Inflammatory macrophage treated with lipopolysaccharide for 1 hour (primary cell): Measurements from ENCODE around the gene DHX30.
"Not testable (repeated sequence)": the region's sequence is repeated elsewhere in the genome, so short reads cannot be mapped to it uniquely, and the experiment has no call there.

Experiments used
- DNase-seq, 2 donors: peaks; one replicate each; pipeline ENCODE4 v3.0.0-alpha.2; 2020 to 2022

Gene DHX30, protein sequence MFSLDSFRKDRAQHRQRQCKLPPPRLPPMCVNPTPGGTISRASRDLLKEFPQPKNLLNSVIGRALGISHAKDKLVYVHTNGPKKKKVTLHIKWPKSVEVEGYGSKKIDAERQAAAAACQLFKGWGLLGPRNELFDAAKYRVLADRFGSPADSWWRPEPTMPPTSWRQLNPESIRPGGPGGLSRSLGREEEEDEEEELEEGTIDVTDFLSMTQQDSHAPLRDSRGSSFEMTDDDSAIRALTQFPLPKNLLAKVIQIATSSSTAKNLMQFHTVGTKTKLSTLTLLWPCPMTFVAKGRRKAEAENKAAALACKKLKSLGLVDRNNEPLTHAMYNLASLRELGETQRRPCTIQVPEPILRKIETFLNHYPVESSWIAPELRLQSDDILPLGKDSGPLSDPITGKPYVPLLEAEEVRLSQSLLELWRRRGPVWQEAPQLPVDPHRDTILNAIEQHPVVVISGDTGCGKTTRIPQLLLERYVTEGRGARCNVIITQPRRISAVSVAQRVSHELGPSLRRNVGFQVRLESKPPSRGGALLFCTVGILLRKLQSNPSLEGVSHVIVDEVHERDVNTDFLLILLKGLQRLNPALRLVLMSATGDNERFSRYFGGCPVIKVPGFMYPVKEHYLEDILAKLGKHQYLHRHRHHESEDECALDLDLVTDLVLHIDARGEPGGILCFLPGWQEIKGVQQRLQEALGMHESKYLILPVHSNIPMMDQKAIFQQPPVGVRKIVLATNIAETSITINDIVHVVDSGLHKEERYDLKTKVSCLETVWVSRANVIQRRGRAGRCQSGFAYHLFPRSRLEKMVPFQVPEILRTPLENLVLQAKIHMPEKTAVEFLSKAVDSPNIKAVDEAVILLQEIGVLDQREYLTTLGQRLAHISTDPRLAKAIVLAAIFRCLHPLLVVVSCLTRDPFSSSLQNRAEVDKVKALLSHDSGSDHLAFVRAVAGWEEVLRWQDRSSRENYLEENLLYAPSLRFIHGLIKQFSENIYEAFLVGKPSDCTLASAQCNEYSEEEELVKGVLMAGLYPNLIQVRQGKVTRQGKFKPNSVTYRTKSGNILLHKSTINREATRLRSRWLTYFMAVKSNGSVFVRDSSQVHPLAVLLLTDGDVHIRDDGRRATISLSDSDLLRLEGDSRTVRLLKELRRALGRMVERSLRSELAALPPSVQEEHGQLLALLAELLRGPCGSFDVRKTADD

DNA sequence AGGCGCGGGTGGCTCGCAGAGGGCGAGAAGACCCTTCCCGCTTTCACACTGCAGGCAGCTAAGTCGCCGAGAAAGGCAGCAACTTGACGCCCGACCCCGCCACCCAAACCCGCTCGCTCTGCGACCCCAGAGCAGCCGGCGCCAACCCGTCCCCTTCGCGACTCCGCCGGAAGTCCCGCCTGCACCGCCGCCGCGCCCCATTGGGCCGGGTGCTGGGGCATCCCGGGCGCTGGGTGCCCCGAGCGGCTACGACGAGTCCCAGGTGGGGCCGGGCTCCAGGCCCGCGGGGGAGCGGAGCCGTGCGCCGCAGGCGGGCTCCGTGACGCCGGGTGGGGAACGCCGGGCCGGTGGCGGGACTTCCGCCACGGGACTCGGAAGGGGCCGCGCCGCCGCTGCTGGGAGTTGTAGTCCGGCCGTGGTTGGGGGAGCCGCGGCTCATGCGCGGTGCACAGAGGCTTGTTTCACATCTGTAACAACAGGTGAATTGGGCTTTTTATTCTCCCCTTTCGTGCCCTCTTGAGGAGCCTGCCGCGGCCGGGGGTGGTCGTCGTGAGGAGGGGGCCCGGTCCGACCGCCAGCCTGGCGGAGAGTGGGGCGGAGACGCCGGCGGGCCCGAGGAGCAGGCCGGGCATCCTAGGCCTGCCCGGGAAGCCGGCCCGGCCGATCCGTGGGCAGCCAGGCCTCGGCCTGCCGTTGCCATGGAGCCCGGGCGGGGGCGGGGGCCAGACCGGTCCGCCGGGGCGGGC lies at the start of gene DHX30:
TSS of gene DHX30 (plus strand) at position 405 of the 746 bp plus-strand sequence. CDS start 7,546 bp downstream, outside the sequence.
- peak; percentile 86 to 94 for DNase-seq

DNA sequence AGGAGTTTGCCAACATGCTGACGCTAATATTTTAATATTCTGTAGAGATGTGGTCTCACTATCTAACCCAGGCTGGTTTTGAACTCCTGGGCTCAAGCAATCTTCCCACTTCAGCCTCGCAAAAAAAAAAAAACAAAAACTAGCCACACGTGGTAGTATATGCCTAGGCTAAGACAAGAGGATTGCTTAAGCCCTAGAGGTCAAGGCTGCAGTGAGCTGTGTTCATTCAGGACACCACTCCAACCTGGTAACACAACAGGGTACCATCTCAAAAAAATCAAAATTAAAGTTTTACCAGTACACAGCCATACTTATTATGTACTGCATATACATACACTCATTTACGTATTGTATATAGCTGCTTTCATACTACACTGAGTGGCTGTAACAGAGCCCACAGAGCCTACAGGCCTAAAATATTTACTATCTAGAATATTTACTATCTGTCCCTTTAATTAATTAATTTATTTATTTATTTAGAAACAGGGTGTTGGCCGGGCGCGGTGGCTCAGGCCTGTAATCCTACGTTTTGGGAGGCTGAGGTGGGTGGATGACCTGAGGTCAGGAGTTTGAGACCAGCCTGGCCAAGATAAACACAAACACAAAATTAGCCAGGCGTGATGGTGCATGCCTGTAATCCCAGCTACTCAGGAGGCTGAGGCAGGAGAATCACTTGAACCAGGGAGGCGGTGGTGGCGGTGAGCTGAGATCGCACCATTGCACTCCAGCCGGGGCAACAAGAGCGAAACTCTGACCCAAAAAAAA lies 44.5 kb upstream of the DHX30 start:
- no peak for DNase-seq

DNA sequence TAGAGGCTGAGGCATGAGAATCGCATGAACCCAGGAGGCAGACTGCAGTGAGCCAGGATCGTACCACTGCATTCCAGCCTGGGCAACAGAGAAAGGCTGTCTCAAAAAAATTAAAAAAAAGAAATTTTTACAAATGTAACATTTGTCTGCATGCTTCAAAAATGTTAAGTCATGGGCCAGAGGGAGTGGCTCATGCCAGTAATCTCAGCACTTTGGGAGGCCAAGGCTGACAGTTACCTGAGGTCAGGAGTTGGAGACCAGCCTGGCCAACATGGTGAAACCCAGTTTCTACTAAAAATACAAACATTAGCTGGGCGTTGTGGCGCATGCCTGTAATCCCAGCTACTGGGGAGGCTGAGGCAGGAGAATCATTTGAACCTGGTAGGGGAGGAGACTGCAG lies 42.7 kb upstream of the DHX30 start:
- DNase-seq = not testable (repeated sequence)

DNA sequence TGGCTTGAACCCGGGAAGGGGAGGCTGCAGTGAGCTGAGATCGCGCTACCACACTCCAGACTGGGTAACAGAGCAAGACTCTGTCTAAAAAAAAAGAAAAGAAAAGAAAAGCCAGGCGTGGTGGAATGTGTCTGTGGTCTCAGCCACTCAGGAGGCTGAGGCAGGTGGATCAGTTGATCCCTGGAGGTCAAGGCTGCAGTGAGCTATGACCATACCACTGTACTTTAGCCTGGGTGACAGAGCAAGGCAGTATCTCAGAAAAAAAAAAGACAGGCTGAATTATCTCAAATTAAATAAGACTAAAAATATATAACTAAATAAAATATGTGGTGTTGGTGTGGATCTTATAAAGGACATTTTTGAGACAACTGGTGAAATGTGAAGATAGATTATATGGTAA lies 41.9 kb upstream of the DHX30 start:
- DNase-seq = no peak

DNA sequence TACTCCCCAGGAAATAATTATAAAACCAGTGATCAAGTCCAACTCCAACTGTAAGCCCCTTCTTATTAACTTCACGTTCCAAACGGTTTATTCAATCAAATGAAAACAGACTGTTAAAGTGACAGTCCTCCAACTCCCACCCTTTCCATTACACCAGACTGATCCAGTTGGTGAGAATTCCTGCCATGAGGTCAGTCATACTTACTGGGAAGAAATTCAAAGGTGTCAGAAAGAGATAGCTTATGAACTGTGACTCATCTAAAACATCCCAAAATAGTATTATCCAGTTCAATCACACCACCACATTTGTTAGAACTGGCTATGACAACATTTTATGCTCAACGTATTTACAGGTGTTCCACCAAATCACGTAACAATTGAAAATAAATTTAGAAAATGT lies 40.7 kb upstream of the DHX30 start:
- no peak for DNase-seq

DNA sequence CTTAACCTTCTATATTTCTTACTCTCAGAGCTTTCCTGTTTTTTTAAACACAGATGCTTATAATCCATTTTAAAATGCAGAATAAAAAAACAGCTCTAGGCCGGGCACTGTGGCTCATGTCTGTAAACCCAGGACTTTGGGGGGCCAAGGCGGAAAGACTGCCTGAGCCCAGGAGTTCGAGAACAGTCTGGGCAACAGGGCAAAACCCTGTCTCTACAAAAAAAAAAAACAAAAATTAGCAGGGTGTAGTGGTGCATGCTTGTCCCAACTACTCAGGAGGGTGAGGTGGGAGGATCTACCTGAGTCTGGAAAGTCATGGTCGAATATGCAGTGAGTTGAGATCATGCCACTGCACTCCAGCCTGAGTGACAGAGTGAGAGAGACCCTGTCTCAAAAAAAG lies 36.8 kb upstream of the DHX30 start:
- DNase-seq = no peak

DNA sequence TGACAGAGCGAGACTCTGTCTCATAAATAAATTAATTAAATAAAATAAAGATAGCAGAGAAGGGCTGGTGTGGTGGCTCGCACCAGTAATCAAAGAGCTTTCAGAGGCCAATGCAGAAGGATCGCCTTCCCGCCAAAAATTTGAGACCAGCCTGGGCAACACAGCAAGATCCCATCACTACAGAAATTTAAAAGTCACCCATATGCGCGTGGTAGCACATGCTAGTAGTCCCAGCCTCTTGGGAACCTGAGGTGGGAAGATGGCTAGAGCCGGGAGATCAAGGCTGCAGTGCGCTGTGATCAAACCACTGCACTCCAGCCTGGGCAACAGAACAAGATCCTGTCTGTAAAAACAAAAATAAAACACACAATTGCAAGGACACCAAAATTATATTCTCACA lies 30.9 kb upstream of the DHX30 start:
- DNase-seq = no peak

DNA sequence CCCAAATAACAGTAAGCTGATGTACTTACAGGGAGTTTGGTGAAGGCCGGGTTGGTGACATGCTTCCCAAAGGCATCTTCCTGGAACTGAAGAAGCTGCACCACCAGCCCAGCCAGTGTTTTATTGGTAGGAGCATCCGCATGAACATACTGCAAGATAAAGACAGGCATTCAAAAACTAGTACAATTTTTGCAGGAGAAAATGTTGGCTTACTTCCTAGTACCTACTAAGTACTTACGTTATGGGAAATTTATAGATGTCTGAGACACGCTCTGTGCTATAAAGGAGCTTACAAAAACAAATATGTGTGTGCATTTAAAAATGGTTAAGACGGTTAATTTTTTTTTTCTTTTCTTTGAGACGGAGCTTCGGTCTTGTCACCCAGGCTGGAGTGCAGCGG lies 30.1 kb upstream of the DHX30 start:
- no peak for DNase-seq

DNA sequence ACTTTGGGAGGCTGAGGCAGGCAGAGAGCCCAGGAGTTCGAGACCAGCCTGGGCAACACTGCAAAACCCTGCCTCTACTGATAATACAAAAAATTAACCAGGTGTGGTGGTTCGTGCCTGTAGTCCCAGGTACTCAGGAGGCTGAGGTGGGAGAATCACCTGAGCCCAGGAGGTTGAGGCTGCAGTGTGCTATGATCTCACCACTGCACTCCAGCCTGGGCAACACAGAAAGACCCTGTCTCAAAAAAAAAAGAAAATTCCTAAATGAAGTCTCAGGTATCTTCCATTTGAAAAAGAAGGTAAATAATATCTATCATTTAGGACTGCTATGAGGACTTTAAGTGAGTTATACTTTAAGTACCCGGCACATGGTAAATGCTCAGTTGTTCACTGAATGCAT lies 24.2 kb upstream of the DHX30 start:
- no peak for DNase-seq

DNA sequence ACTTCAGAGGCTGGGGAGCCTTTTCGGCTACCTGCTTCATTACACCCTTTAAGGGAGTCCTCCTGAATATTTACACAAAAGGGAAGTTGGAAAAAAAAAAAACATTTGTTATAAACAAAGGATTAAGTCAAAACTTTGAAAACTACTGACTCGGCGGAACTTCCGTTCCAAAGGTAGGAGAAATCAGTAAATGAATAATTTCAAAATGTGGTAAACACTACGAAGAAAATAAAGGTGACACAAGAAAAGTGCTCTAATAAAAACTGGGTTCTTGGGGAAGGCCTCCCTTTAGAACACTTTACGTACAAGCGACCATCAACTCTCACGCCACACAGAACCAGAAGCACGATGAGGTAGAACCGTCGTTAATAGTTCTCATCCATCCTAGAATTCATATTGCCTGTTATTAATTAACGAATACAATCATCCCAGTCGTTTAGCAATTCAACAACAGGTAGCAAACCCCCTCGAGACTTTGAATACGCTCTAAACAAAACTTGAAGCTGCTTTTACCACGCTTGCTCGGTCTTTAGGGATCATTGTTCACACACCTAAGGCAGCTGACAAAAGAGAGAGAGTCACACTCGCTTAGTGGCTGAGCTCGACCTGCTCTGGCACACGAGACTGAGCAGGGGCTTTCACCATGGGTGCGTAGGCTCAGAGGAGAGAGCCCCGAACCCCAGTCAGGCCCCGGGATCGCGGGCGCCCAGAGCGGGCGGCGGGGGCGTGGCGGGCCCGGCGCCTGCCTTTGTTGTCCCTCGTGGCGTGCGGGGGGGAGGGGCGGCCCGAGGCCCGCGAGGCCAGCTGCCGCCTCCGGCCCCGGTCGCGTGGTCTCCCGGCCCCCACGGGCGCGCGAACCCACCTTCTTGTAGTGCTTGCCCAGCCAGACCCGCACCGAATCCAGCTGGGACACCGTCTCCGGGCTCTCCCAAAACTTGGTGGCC lies 21.9 kb upstream of the DHX30 start:
- peak; percentile 43 to 46 for DNase-seq

DNA sequence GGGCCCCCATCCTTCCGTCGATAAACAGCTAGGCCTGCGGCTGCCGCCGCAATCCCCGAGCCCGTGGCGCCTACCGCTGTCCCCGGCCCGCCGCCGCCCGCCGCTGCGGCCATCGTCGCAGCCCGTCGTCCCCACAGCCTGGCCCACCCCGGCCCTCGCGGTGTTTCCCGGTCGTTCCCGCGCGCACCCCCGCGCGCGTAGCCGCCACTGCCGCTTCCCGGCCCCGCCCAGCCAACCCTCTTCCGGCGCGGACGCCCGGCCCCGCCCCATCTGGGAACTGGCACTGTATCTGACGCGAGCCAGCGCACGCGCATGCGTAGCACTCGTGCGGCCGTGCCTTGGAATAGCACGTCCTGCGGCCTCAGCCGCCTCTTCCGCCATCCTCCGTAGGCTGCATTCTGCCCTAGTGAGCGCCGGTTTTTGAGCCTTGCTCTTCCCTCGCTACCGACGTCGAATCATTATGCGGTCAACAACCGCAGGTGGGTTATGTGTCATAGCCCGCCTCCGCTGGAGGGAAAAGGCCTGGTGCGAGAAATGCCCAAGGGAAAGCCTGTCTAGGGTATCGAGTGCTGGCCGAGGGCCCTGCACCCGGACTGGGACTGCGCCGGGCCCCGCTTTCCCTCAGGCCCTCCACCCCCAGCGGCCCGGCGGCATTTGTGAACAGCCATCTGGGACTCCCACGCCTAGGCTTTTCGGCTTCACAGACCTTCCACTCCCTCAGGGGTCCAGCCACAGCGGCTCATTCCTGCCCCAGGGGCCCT lies 21.1 kb upstream of the DHX30 start, which contains the start of gene SMARCC1:
TSS of gene SMARCC1 (minus strand) at position 209 of the 761 bp plus-strand sequence. CDS start at position 113, 96 bp downstream.
- DNase-seq = peak; percentile 97 to 99

DNA sequence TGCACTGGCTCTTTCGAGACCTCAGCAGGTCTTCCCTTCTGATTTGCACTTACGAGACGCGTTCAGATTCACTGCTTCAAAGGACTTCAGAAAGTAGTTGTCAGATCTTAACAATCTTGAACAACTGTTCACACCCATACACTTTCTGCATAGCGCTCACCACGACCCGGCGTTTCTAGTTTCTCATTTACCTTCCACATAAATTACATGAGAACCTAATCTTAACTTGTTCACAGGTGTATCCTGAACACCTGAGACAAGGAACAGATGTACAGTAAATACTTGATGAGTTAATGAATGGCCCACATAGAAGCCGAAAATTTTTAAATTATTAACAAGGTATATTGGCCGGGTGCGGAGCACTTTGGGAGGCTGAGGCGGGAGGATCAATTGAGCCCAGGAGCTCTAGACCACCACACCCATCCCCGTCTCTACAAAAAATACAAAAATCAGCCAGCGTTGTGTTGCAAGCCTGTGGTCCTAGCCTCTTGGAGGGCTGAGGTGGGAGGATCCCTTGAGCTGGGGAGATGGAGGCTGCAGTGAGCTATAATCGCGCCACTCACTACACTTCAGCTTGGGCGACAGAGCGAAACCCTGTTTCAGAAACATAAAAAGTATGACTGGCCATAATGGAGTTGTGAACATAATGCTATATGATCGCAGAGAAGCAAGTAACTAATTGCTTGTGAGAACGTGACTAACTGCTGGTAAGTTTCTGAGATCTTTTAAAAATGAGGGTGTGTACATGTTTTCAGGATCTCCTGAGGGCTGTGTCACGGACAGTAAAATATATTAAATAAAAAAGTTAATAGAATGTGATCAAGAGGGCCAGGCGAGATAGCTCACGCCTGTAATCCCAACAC lies 20.3 kb upstream of the DHX30 start:
- DNase-seq = no peak

DNA sequence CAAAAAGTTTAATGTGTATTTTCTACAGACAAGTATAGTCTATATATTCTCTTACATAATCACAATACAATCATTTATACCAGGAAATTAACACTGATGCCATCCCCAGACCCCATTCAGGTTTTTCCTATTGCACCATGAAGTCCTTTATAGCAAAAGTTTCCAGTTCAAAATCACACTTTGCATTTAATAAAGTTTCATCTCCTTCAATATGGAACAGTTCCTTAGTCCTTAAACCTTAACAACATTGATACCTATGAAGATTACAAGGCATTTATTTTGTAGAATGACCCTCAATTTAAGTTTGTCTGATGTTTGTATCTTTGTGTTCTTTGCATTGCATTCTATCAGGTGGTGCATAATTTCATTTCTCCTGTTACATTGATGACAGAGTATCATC lies 19.3 kb upstream of the DHX30 start:
- DNase-seq = no peak

DNA sequence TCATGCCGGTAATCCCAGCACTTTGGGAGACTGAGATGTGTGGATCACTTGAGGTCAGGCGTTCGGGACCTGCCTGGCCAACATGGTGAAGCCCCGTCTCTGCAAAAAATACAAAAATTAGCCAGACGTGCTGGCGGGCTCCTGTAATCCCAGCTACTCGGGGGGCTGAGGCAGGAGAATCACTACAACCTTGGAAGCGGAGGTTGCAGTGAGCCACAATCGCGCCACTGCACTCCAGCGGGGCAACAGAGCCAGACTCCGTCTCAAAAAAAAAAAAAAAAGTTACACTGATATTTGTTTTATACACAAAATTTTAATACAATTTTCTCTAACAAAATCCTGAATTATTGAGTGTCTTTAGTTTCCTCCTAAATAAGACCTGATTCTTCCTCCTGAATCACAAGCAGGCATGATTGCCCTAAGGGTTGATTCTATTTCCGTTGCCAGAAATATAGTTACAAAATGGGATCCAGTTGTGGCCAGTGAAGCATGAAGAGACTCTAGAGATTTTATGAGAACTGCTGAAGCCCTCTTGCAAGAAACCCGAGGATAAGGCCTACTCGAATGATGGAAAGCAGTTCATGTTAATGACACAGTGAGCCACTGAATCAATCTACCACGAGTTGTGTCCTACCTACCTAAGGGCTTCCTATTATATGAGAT lies 11.6 kb upstream of the DHX30 start:
- DNase-seq = no peak

DNA sequence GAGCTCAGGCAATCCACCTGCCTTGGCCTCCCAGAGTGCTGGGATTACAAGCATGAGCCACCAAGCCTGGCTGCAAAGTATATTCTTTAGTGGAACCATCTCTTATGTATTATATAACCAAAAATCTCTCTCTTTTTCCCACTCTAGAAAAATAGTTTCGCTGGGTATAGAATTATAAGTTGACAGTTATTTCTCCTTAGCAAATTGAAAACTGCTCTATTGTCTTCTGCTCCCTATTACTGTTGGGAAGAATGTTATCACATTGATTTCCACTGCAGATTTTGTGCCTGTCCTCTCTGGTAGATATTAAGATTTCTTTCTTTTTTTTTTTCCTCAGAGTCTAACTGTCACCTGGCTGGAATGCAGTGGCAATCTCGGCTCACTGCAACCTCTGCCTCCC lies 10.2 kb upstream of the DHX30 start:
- no peak for DNase-seq

DNA sequence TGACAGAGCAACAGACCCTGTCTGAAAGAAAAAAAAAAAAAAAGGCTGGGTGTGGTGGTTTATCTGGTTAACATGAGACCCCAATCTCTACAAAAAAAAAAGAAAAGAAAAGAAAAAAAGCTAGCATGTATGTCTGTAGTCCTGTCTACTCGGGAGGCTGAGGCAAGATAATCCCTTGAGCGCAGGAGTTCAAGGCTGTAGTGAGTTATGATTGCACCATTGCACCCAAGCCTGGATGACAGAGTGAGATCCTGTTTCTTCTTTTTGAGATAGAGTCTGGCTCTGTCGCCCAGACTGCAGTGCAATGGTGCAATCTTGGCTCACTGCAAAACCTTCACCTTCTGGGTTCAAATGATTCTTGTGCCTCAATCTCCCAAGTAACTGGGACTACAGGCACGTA lies 8.4 kb upstream of the DHX30 start:
- DNase-seq = peak; percentile 25 to 31

DNA sequence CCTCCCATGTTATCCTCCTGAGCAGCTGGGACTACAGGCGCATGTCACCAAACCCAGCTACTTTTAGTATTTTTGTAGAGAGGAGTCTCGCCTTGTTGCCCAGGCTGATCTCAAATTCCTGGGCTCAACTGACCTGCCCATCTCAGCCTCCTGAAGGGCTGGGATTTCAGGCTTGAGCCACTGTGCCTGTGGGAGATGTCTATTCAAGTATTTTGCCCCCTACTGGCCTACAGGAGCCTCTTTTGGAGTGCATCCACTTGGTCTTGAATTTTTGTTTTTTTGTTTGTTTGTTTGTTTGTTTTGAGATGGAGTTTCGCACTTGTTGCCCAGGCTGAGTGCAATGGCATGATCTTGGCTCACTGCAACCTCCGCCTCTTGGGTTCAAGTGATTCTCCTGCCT lies 3.2 kb upstream of the DHX30 start:
- no peak for DNase-seq

DNA sequence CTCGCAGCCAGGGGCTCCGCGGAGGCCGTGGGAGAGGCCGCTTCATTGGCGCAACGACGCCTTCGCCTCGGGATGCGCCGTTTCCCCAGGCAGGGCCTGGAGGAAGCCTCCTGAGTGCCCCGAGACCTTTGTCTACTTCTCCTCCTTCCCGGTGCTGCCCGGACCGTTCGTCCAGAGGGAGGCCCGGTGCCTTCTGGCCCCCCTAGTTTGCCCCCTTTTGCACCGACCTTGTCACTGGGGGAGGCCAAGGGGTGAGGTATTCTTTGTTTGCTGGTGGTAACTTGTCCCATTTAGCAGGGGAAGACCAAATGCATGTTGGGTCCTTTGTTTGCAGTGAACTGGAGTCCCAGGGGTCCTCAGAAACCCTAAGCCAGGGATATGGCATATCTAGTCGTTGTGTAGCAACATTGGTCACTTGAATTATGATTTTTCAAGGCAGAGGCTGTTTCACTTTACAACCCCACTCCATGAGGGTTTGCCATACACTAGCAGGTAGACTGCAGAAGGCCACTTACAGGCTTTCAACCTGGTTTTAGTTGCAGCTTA lies 615 bp downstream of the DHX30 start:
- DNase-seq = no peak
